HG03558 (cell line): ENCODE data around the gene CLINT1.
A peak's percentile ranks its signal among the peaks of the same experiment; 100 is the strongest.
"Not testable (repeated sequence)": the region's sequence is repeated elsewhere in the genome, so short reads cannot be mapped to it uniquely, and the experiment has no call there.

ENCODE experiments used
- ATAC-seq: cut with Tn5 transposase; IDR thresholded peaks from one replicate; pipeline ENCODE4 v1.9.1; 2021; ENCODE audit warnings: moderate number of reproducible peaks; ENCODE audit not compliant: unreplicated experiment; ENCODE audit errors: extremely low read depth

Gene CLINT1

DNA sequence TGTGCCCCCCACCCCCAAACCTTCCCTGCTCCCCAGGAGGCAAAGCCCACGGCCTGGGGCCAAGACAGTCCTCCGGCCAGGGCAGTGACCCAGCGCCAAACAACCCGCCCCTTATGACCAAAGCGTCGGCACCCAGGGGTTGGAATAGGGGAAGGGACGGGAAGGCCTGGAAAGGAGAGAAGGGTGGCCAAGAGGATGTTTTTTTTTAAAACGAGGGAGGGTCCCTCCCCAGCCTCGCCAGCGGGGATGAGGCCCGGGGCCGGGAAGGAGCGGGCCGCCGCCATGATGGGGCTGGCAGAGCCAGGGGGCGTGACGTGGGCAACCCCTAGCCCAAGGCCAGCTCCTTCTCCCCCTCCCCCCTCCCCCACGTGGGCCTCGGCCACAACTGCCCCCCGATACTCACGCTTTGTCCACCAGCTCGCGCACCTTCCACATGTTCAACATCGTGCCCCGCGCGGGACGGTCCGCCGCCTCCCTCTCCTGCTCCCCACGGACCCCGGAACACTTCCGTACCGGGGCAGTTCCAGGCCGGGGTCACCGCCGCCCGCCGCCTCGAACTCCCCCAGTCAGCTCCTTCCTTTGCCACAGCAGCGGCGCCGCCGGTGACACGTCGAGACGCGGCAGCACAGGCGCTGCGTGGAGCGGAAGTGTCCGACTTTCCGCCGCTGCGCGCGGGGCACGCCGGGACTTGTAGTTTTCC, at the start of gene CLINT1:
Gene CLINT1, minus strand, starts transcription at position 619 of the 700 bp plus-strand sequence. Its CDS starts 175 bp downstream, at position 444.
- peak; percentile 35 for ATAC-seq

DNA sequence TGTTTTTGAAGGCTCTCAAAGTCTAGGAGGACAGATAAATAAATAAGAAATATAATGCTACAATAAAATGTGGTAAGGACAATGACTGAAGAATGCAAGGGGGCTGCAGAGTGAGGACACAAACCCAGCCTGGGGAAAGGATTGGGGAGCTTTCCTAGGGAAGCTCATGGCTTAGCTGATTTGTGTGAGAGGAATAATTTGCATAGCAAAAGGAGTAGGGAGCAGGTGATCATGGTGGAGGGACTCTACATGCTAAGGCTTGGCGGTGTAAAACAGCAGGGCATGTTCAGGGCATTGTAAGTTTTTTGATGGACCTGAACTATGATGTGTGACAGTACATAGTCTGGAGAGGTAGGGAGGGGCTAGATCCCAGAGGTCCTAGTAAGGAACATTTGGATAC, 49.5 kb upstream of the CLINT1 start:
- ATAC-seq, result no peak

DNA sequence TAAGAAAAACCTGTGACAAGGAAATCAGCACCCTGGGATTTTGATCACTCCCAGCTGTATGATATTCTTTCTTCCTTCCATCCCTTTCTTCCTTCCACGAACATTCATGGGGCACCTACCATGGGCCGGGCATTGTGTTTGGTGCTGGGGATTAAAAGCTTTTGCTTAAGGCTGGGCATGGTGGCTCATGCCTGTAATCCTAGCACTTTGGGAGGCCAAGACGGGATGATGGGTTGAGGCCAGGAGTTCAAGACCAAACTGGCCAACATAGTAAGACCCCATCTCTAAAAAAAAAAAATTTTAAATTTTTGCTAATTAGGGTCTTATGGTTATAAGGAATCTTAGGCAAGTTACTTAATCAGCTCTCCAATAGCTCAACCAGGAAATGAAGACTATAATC, 48.5 kb upstream of the CLINT1 start:
- ATAC-seq, result no peak

- no peak for ATAC-seq
These were observed 44.1 kb upstream of the CLINT1 start for GRCh38 chr5:157903117-157903450.

GRCh38 chr5:157902449-157903116, 43.6 kb upstream of the CLINT1 start:
- no peak for ATAC-seq

- no peak for ATAC-seq
These were observed 41.7 kb upstream of the CLINT1 start for GRCh38 chr5:157900644-157901043.

DNA sequence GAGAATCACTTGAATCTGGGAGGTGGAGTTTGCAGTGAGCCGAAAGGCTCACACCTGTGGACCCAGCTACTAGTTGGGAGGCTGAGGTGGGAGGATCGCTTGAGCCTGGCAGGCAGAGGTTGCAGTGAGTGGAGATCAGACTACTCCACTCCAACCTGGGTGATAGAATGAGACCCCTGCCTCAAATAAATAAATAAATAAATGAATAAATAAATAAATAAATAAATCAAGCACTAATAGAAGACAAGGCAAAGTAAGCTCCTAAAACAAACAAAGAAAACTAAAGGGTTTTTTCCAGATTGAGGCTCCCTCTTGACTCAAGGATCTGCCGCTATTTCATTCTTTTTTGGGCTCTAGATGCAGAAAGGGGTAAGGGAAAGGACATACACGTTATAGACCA, 34.7 kb upstream of the CLINT1 start:
- no peak for ATAC-seq

GRCh38 chr5:157892974-157893373, 34.0 kb upstream of the CLINT1 start:
- no peak for ATAC-seq

- ATAC-seq, result no peak
These were observed 32.1 kb upstream of the CLINT1 start for GRCh38 chr5:157890836-157891597.

DNA sequence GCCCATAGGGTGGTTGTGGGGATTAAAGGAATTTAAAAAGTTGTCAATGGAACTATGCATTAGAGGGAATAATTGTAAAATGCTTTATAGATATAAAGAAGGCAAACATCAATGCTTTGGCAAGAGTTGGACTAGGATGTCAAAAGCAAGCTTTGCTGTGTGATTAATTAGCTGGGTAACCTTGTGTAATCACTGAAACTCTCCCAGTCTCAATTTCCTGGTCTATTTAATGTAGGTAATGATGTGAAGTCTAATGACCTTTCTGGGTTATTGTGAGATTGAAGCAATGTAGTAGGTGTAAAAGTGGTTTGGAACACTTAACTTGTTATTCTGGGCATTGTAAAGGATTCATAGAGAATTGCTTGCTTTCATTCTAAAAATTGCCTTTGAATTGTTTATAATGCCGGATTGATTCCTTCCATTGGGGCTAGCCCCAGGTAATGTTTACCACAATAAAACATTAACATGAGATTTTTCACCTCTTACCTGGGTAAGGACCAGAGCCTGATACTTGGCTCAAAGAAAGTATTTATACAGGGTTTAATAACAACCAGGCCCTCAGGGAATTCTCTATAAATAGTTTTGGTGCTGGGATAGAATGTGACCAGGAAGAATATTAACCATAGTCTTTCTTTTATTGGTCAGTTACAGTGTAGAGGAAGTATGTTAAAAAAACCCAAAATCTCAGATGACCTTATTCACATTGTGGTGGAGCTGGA, 30.0 kb upstream of the CLINT1 start:
- no peak for ATAC-seq

- ATAC-seq, result no peak
These were observed 27.9 kb upstream of the CLINT1 start for GRCh38 chr5:157886796-157887380.

DNA sequence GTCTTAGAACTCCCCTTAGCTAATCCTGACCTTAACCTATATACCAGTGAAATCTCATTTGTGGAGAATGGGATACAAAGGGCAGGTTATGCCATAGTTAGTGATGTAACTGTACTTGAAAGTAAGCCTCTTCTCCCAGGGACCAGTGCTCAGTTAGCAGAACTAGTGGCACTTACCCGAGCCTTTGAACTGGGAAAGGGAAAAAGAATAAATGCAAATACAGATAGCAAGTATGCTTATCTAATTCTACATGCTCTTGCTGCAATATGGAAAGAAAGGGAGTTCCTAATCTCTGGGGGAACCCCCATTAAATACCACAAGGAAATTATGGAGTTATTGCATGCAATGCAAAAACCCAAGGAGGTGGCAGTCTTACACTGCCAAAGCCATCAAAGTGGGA, 26.1 kb upstream of the CLINT1 start:
- ATAC-seq, result not testable (repeated sequence)

DNA sequence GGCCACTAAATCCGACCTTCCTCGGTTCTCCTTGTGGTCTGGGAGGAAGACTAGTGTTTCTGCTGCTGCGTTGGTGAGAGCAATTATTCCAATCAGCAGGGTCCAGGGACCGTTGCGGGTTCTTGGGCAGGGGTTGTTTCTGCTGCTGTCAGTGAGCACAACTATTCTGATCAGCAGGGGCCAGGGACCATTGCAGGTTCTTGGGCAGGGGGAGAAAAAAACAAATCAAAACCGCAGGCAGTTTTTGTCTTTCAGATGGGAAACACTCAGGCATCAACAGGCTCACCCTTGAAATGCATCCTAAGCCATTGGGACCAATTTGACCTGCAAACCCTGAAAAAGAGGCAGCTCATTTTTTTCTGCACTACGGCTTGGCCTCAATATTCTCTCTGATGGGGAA, 22.6 kb upstream of the CLINT1 start:
- not testable (repeated sequence) for ATAC-seq

GRCh38 chr5:157877821-157878220, 18.9 kb upstream of the CLINT1 start:
- no peak for ATAC-seq

GRCh38 chr5:157874861-157875260, 15.9 kb upstream of the CLINT1 start:
- no peak for ATAC-seq

GRCh38 chr5:157870837-157871834, 12.2 kb upstream of the CLINT1 start:
- ATAC-seq, result no peak

DNA sequence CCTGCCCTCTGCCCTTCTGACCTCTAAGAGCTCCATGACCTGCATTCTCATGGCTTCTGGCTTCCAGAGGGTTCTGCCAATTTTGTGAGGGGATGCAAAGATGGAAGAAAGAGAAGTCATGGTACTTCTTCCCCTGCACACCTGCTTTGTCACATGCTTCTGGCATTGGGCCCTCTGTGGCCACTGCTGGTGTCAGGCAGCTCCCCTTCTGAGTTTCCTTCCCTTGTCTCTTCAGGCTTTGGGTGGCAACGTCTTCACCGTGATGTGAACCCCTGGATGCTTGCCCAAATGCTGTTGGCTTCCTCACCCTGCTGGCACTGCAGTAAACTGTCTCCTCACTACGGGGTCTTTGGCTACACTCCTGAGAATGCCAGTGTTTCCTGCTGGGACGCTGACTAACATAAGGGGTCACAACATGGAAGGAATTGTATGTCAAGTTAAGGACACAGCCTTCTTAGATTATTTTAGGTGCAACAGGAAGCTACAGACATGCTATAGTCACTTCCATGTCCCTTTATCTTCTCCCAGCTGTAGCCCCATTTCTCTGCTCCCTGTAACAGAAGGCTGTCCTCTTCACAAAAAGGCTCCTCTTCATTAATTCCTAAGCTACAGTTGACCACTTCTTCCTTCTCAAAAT, 8.9 kb upstream of the CLINT1 start:
- no peak for ATAC-seq

GRCh38 chr5:157866536-157866935, 7.6 kb upstream of the CLINT1 start:
- no peak for ATAC-seq

GRCh38 chr5:157865781-157866180, 6.8 kb upstream of the CLINT1 start:
- no peak for ATAC-seq
